Measurements from ENCODE around the gene KIF19.
"Not testable (repeated sequence)": the region's sequence is repeated elsewhere in the genome, so short reads cannot be mapped to it uniquely, and the experiment has no call there.

Gene KIF19

GRCh38 chr17:74325743-74326379, at the start of gene KIF19:
KIF19 (plus strand) TSS chr17:74326226; CDS start chr17:74326350, 124 bp downstream.
- DNase-seq, result no peak

- DNase-seq, result no peak
Observed at GRCh38 chr17:74276541-74277009, 49.5 kb upstream of the KIF19 start.

- DNase-seq, result no peak
Observed at GRCh38 chr17:74277935-74278334, 48.1 kb upstream of the KIF19 start.

- not testable (repeated sequence) for DNase-seq
Observed at GRCh38 chr17:74279617-74280016, 46.4 kb upstream of the KIF19 start.

GRCh38 chr17:74280093-74280513, 45.9 kb upstream of the KIF19 start:
- no peak for DNase-seq

GRCh38 chr17:74281799-74282198, 44.2 kb upstream of the KIF19 start:
- DNase-seq, result no peak

- DNase-seq, result not testable (repeated sequence)
Observed at GRCh38 chr17:74282274-74282586, 43.8 kb upstream of the KIF19 start.

GRCh38 chr17:74282587-74283370, 43.2 kb upstream of the KIF19 start:
- no peak for DNase-seq

- DNase-seq, result no peak
Observed at GRCh38 chr17:74283371-74283673, 42.7 kb upstream of the KIF19 start.

GRCh38 chr17:74287031-74287602, 38.9 kb upstream of the KIF19 start:
- no peak for DNase-seq

- no peak for DNase-seq
Observed at GRCh38 chr17:74288785-74289184, 37.2 kb upstream of the KIF19 start.

GRCh38 chr17:74289688-74290087, 36.3 kb upstream of the KIF19 start:
- no peak for DNase-seq

GRCh38 chr17:74290340-74290739, 35.7 kb upstream of the KIF19 start:
- no peak for DNase-seq

- no peak for DNase-seq
Observed at GRCh38 chr17:74292495-74292894, 33.5 kb upstream of the KIF19 start.

- DNase-seq, result no peak
Observed at GRCh38 chr17:74295625-74296547, 30.1 kb upstream of the KIF19 start.

- DNase-seq, result no peak
Observed at GRCh38 chr17:74296548-74296936, 29.5 kb upstream of the KIF19 start.

GRCh38 chr17:74297941-74298340, 28.1 kb upstream of the KIF19 start:
- no peak for DNase-seq

GRCh38 chr17:74298778-74299177, 27.2 kb upstream of the KIF19 start:
- no peak for DNase-seq

- no peak for DNase-seq
Observed at GRCh38 chr17:74299226-74300009, 26.6 kb upstream of the KIF19 start.

- no peak for DNase-seq
Observed at GRCh38 chr17:74303305-74303704, 22.7 kb upstream of the KIF19 start.

GRCh38 chr17:74304184-74304583, 21.8 kb upstream of the KIF19 start:
- no peak for DNase-seq

- no peak for DNase-seq
Observed at GRCh38 chr17:74305865-74306654, 20.0 kb upstream of the KIF19 start.

All from NCI-H1105 (cell line).